ENCODE measurements around the gene TDRD10. TPM values are rescaled to one million over a fixed set of nuclear protein-coding genes. Genes with fewer than 3 reads are reported as not detected.

Gene TDRD10
- polyA plus RNA-seq, 1 experiment = not detected

GRCh38 chr1:154559466-154560044, 57.5 kb downstream of the TDRD10 start:
- CTCF ChIA-PET = interaction anchor here (0.6 to 2.3 kb wide), 42 partner anchors 9 to 526 kb away, joined by 3 to 29 read pairs (median 4); partner anchors contain the start of genes PMVK, PYGO2 and SHC1
- TF ChIP-seq CTCF (IDR thresholded peaks at IDR 0.05; ENCODE audit: insufficient read depth, low read depth, low read length) = peak; percentile 91
- Histone ChIP-seq H3K36me3 (ENCODE audit: control insufficient read depth, insufficient read depth, low read length) (peaks cover 11% of the 10 kb centered on the region), H3K27me3 (ENCODE audit: control insufficient read depth, insufficient read depth, low read length) (no peaks in the 10 kb centered on the region), H3K4me3 (ENCODE audit: low read depth, low read length) (peak overlapping the region; percentile 85)
- POLR2A ChIA-PET = interaction anchor here (0.6 kb wide), 1 partner anchor 68 kb away, joined by 3 read pairs; no protein-coding TSS in a partner anchor
- DNase-seq (ENCODE audit: low read depth) = peak; percentile 44

- ChIA-PET POLR2A (no interaction called here), CTCF (interaction anchor here (1.3 to 1.6 kb wide), 3 partner anchors 10 to 316 kb away, joined by 3 to 4 read pairs (median 3); no protein-coding TSS in a partner anchor)
- DNase-seq (ENCODE audit: low read depth) = no peak
- Histone ChIP-seq H3K4me3 (ENCODE audit: low read depth, low read length) (no peak overlapping the region), H3K36me3 (ENCODE audit: control insufficient read depth, insufficient read depth, low read length) (no peaks in the 10 kb centered on the region), H3K27me3 (ENCODE audit: control insufficient read depth, insufficient read depth, low read length) (peaks cover 9% of the 10 kb centered on the region)
- TF ChIP-seq CTCF (IDR thresholded peaks at IDR 0.05; ENCODE audit: insufficient read depth, low read depth, low read length) = no peak
Observed at GRCh38 chr1:154565876-154566275, 63.9 kb downstream of the TDRD10 start.

- Histone ChIP-seq H3K27me3 (ENCODE audit: control insufficient read depth, insufficient read depth, low read length) (peaks cover 9% of the 10 kb centered on the region), H3K36me3 (ENCODE audit: control insufficient read depth, insufficient read depth, low read length) (no peaks in the 10 kb centered on the region), H3K4me3 (ENCODE audit: low read depth, low read length) (no peak within 1 kb of the TSS)
- TF ChIP-seq CTCF (IDR thresholded peaks at IDR 0.05; ENCODE audit: insufficient read depth, low read depth, low read length) = no peak
- ChIA-PET CTCF (interaction anchor here (0.6 to 1.6 kb wide), 5 partner anchors 13 to 517 kb away, joined by 3 to 4 read pairs (median 3); no protein-coding TSS in a partner anchor), POLR2A (interaction anchor here (0.8 kb wide), 1 partner anchor 28 kb away, joined by 3 read pairs; no protein-coding TSS in a partner anchor)
- no peak for DNase-seq (ENCODE audit: low read depth)
Observed at GRCh38 chr1:154567386-154568156, 65.6 kb downstream of the TDRD10 start, which contains the start of gene CHRNB2. Gene CHRNB2 (plus strand): TSS chr1:154567778. CDS start chr1:154568045, 267 bp downstream.

GRCh38 chr1:154568157-154568815, 66.3 kb downstream of the TDRD10 start:
- no peak for TF ChIP-seq CTCF (IDR thresholded peaks at IDR 0.05; ENCODE audit: insufficient read depth, low read depth, low read length)
- CTCF ChIA-PET = interaction anchor here (0.6 to 1.1 kb wide), 6 partner anchors 8 to 605 kb away, joined by 3 to 4 read pairs (median 3); partner anchors contain the start of gene KRTCAP2
- Histone ChIP-seq H3K36me3 (ENCODE audit: control insufficient read depth, insufficient read depth, low read length) (no peaks in the 10 kb centered on the region), H3K27me3 (ENCODE audit: control insufficient read depth, insufficient read depth, low read length) (peaks cover 9% of the 10 kb centered on the region), H3K4me3 (ENCODE audit: low read depth, low read length) (no peak overlapping the region)
- DNase-seq (ENCODE audit: low read depth) = no peak
- POLR2A ChIA-PET = interaction anchor here (0.8 kb wide), 1 partner anchor 27 kb away, joined by 3 read pairs; no protein-coding TSS in a partner anchor
